ENCODE results near the gene EMC7.
"Not testable (repeated sequence)": the region's sequence is repeated elsewhere in the genome, so short reads cannot be mapped to it uniquely, and the experiment has no call there.

Gene EMC7

GRCh38 chr15:34054081-34054707, 47.5 kb downstream of the EMC7 start:
- no peak for DNase-seq (ENCODE audit: extremely low read depth, low read depth)
- H3K4me3 ChIP-seq (replicated peaks; ENCODE audit: low read depth, low read length), result no peak overlapping the region
- TF ChIP-seq CTCF (IDR thresholded peaks at IDR 0.05; ENCODE audit: low read depth, low read length, missing control alignments), result no peak

GRCh38 chr15:34050385-34050784, 51.3 kb downstream of the EMC7 start:
- H3K4me3 ChIP-seq (replicated peaks; ENCODE audit: low read depth, low read length); DNase-seq (ENCODE audit: extremely low read depth, low read depth): not testable (repeated sequence)

DNA sequence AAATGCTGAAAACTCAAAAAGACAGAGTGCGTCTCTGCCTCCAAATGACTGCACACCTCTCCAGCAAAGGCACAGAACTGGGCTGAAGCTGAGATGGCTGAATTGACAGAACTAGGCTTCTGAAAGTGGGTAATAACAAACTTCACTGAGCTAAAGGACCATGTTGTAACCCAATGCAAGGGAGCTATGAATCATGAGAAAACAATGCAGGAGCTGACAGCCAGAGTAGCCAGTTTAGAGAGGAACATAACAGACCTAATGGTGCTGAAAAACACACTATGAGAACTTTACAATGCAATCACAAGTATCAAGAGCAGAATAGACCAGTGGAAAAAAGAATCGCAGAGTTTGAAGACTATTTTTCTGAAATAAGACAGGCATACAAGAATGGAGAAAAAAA, 52.5 kb downstream of the EMC7 start:
- no peak overlapping the region for H3K4me3 ChIP-seq (replicated peaks; ENCODE audit: low read depth, low read length)
- no peak for TF ChIP-seq CTCF (IDR thresholded peaks at IDR 0.05; ENCODE audit: low read depth, low read length, missing control alignments)
- no peak for DNase-seq (ENCODE audit: extremely low read depth, low read depth)

DNA sequence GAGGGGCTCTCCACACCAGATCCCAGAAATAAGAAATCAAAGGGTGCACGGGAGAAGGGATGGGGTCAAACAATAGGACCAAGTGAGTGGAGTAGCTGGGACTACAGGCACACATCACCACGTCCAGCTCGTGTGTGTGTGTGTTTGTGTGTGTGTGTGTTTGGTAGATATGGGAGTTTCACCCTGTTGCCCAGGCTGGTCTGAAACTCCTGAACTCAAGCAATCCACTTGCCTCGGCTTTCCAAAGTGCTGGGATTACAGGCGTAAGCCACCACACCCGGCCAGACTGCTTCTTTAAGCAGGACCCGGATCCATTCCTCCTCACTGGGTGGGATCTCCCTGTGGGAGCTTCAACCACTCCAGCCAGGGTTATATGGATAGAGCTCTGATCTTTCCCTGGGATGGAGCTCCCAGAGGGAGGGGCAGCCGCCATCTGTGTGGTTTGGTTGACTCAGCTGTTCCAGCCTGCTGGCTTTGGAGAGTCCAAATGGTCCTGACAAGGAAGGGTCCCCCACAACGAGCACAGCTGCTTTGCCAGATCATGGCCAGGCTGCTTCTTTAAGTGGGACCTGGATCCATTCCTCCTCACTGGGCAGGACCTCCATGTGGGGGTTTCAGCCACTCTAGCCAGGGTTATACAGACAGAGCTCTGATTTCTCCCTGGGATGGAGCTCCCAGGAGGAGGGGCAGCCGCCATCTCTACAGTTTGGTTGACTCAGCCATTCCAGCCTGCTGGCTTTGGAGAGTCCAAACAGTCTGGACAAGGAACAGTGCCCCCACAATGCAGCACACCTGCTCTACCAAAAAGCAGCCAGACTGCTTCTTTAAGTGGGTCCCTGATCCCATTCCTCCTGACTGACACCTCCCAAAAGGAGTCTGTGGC, 53.5 kb downstream of the EMC7 start:
- TF ChIP-seq CTCF (IDR thresholded peaks at IDR 0.05; ENCODE audit: low read depth, low read length, missing control alignments), result no peak
- DNase-seq (ENCODE audit: extremely low read depth, low read depth), result no peak
- H3K4me3 ChIP-seq (replicated peaks; ENCODE audit: low read depth, low read length), result no peak overlapping the region

GRCh38 chr15:34046471-34047145, 55.1 kb downstream of the EMC7 start:
- no peak overlapping the region for H3K4me3 ChIP-seq (replicated peaks; ENCODE audit: low read depth, low read length)
- no peak for DNase-seq (ENCODE audit: extremely low read depth, low read depth)
- no peak for TF ChIP-seq CTCF (IDR thresholded peaks at IDR 0.05; ENCODE audit: low read depth, low read length, missing control alignments)

- DNase-seq (ENCODE audit: extremely low read depth, low read depth), result no peak
These were observed 57.8 kb downstream of the EMC7 start for GRCh38 chr15:34043813-34044212.

More at GRCh38 chr15:34043813-34044212, 57.8 kb downstream of the EMC7 start:
- TF ChIP-seq CTCF (IDR thresholded peaks at IDR 0.05; ENCODE audit: low read depth, low read length, missing control alignments), result no peak
- H3K4me3 ChIP-seq (replicated peaks; ENCODE audit: low read depth, low read length), result no peak overlapping the region

Measured in HFF-Myc (cell line).